AG08395 (cell line): ENCODE results near the gene APOA4.
"Not testable (repeated sequence)": the region's sequence is repeated elsewhere in the genome, so short reads cannot be mapped to it uniquely, and the experiment has no call there.

Source experiments
- DNase-seq: peaks from one replicate; pipeline ENCODE4 v3.0.0; 2012; ENCODE audit warnings: mixed read lengths, low spot score

The APOA4 gene

GRCh38 chr11:116849060-116849459 lies 26.0 kb upstream of the APOA4 start:
- no peak for DNase-seq

- DNase-seq = no peak
These were observed 24.5 kb upstream of the APOA4 start for GRCh38 chr11:116847612-116848011.

GRCh38 chr11:116844722-116845121 lies 21.6 kb upstream of the APOA4 start:
- DNase-seq = no peak

GRCh38 chr11:116843661-116844060 lies 20.6 kb upstream of the APOA4 start:
- DNase-seq = no peak

GRCh38 chr11:116842909-116843308 lies 19.8 kb upstream of the APOA4 start:
- no peak for DNase-seq

- DNase-seq = no peak
These were observed 19.0 kb upstream of the APOA4 start for GRCh38 chr11:116842117-116842516.

GRCh38 chr11:116840746-116841296 lies 17.7 kb upstream of the APOA4 start:
- no peak for DNase-seq

GRCh38 chr11:116840224-116840745 lies 17.2 kb upstream of the APOA4 start:
- DNase-seq = peak; percentile 43

GRCh38 chr11:116838321-116839084 lies 15.4 kb upstream of the APOA4 start:
- DNase-seq = no peak

- DNase-seq = no peak
These were observed 14.4 kb upstream of the APOA4 start, which contains the start of gene APOA1 for GRCh38 chr11:116837231-116838091. Gene APOA1, minus strand, starts transcription at chr11:116837622. Its CDS starts 235 bp downstream, at chr11:116837387.

GRCh38 chr11:116836632-116836991 lies 13.5 kb upstream of the APOA4 start:
- DNase-seq = no peak

- DNase-seq = peak; percentile 96
These were observed 12.9 kb upstream of the APOA4 start for GRCh38 chr11:116835791-116836631.

GRCh38 chr11:116835042-116835772 lies 12.1 kb upstream of the APOA4 start:
- DNase-seq = no peak

GRCh38 chr11:116834535-116835041 lies 11.5 kb upstream of the APOA4 start:
- not testable (repeated sequence) for DNase-seq

- no peak for DNase-seq
These were observed 10.9 kb upstream of the APOA4 start for GRCh38 chr11:116833816-116834534.

GRCh38 chr11:116833491-116833815 lies 10.3 kb upstream of the APOA4 start:
- no peak for DNase-seq

- DNase-seq = no peak
These were observed 9.5 kb upstream of the APOA4 start for GRCh38 chr11:116832350-116833290.

- no peak for DNase-seq
These were observed 8.8 kb upstream of the APOA4 start for GRCh38 chr11:116831790-116832349.
